HG03196 (cell line): ENCODE data around the gene DPAGT1.
"Not testable (repeated sequence)": the region's sequence is repeated elsewhere in the genome, so short reads cannot be mapped to it uniquely, and the experiment has no call there.

Source experiments
- ATAC-seq: cut with Tn5 transposase; IDR thresholded peaks from one replicate; pipeline ENCODE4 v1.9.1; 2021; ENCODE audit not compliant: unreplicated experiment

Gene DPAGT1

GRCh38 chr11:119062779-119063178 lies 38.9 kb downstream of the DPAGT1 start:
- no peak for ATAC-seq

GRCh38 chr11:119061256-119061655 lies 40.4 kb downstream of the DPAGT1 start:
- ATAC-seq, result no peak

GRCh38 chr11:119059128-119059527 lies 42.5 kb downstream of the DPAGT1 start:
- not testable (repeated sequence) for ATAC-seq

GRCh38 chr11:119057000-119057769 lies 44.5 kb downstream of the DPAGT1 start, which contains the start of gene HYOU1:
HYOU1 (minus strand) TSS chr11:119057205; CDS start chr11:119056160, 1,045 bp downstream.
- ATAC-seq, result peak; percentile 86

- no peak for ATAC-seq
These were observed 45.1 kb downstream of the DPAGT1 start for GRCh38 chr11:119056421-119056999.

GRCh38 chr11:119055901-119056300 lies 45.8 kb downstream of the DPAGT1 start:
- no peak for ATAC-seq

- ATAC-seq, result no peak
These were observed 47.2 kb downstream of the DPAGT1 start for GRCh38 chr11:119054418-119054817.

GRCh38 chr11:119052163-119052814 lies 49.4 kb downstream of the DPAGT1 start:
- no peak for ATAC-seq

GRCh38 chr11:119051440-119052162 lies 50.1 kb downstream of the DPAGT1 start:
- ATAC-seq, result peak; percentile 38

- ATAC-seq, result no peak
These were observed 52.6 kb downstream of the DPAGT1 start for GRCh38 chr11:119049081-119049480.

- no peak for ATAC-seq
These were observed 53.0 kb downstream of the DPAGT1 start for GRCh38 chr11:119048644-119049043.

GRCh38 chr11:119047205-119047604 lies 54.4 kb downstream of the DPAGT1 start:
- no peak for ATAC-seq
